NCI-H1436 (cell line): ENCODE data around the gene CERS6.
"Not testable (repeated sequence)": the region's sequence is repeated elsewhere in the genome, so short reads cannot be mapped to it uniquely, and the experiment has no call there.

ENCODE experiments used
- DNase-seq: peaks from one replicate; lab custom pipeline; 2025; lab: John Stamatoyannopoulos, UW

The CERS6 gene

DNA sequence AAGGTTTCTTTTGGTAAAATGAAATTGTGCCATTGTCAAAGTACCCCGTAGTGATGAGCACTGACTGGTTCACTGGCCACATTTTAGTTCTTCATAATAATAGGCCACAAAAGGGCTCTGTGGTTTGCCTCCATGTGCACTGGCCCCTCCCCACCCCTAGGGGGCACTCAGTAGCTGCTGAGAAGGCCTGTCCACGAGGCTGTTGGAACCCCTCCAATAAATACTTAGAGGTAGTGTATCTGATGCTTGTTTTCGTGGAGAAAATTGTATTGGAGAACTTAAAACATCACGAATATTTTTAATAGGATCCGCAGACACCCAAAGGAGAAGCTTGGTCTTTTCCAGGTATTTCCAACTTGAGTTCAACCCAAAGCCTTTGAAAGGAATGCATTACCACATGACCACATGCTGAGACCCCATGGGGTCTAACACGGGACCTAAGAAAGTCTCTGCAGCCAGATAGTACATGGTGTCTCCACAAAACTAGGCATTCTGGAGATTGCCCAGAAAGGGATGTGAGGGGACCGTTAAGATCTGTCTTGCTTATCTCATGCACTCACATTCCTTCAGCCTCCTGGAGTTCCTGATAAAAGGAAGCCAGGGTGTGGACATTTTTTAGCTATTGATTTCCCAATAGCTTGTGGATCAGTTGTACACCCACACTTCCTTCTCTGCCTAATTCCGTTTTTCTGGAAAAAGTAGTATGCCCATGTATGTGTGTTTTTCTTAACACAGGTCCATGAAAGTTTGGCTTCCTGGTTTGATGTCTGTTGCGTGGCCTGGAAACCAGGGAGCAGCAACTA is 317.8 kb downstream of the CERS6 start:
- DNase-seq = peak; percentile 48

DNA sequence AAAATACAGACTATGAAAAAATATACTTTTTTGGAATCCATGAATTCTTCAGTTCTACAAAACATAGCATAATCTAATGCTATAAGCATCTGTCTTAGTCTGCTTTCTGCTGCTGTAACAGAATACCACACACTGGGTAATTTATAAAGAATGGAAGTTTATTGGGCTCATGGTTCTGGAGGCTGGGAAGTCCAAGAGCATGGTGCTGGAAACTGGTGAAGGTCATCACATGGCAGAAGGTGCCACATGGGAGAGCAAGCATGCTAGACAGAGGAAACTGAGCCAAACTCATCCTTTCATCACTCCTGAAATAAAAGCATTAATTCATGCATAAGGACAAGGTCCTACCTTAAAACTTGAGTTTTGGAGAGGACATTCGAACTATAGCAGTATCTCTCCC is 319.8 kb downstream of the CERS6 start:
- DNase-seq = no peak

DNA sequence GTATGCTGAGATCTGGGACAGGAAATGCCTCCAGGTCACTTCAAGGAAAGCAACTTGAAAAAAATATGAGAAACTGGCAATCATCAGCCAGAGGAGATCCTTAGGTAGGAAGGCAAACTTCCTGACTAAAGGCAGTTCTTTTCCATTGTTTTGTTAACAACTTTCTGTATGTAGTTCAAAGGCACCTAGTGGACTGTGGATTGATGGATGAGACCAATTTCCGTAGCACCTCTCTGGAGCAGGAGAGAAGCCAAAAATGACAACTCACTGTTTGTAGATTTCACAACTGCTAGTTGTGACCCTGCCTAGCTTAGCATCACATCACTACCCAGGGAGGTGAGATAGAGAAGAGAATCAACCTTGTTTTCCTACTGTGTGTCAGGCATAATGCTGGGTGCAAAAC is 324.6 kb downstream of the CERS6 start:
- DNase-seq = no peak

- DNase-seq = no peak
These were observed 325.2 kb downstream of the CERS6 start for GRCh38 chr2:168781191-168781817.

DNA sequence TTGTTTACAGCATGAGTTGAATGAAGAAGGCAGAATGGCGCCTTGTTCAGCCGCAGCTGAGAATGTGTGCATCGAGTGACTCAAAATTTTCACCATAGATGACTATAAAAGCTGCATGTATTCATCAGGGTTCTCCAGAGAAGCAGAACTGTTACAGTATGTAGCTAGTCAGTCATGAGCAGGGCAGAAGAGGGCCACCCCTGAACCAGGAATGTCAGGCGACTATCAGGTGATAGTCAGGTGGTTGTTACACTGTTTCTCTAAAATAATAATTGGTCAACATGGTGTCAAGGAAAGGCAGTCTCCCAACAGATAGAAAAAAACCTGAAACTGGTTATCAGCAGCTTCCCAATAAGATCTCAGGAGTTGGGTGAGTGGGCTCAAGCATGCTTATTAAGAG is 326.2 kb downstream of the CERS6 start:
- DNase-seq = no peak

- no peak for DNase-seq
These were observed 328.9 kb downstream of the CERS6 start for GRCh38 chr2:168784993-168785392.

GRCh38 chr2:168787098-168787781 is 331.2 kb downstream of the CERS6 start:
- DNase-seq = no peak

GRCh38 chr2:168787782-168788376 is 331.8 kb downstream of the CERS6 start:
- DNase-seq = no peak

DNA sequence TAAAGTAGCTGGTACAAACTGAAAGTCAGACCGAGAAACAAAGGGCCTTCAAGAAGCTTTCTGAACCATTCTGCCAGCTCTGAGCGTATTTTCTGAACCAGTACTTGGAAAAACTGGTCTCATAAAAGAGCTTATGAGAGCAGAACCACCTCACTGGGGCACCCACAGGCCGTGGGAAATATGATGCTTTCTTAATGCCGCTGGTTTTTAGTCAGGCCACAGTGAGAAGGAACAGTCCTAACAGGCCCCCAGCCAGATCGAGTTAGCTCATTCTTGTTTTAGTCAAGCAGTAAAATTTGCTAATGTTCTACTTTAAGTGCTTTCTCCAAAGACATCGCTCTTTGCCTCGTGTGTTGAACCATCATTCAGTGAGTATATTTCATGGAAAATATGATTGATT is 333.7 kb downstream of the CERS6 start:
- DNase-seq = no peak

GRCh38 chr2:168790226-168790902 is 334.3 kb downstream of the CERS6 start:
- DNase-seq = no peak

DNA sequence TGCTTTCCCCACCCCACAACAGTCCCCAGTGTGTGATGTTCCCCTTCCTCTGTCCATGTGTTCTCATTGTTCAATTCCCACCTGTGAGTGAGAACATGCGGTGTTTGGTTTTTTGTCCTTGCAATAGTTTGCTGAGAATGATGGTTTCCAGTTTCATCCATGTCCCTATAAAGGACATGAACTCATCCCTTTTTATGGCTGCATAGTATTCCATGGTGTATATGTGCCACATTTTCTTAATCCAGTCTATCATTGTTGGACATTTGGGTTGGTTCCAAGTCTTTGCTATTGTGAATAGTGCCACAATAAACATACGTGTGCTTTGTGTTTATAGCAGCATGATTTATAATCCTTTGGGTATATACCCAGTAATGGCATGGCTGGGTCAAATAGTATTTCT is 335.1 kb downstream of the CERS6 start:
- not testable (repeated sequence) for DNase-seq

- no peak for DNase-seq
These were observed 337.5 kb downstream of the CERS6 start for GRCh38 chr2:168793596-168793995.

- DNase-seq = no peak
These were observed 338.9 kb downstream of the CERS6 start for GRCh38 chr2:168794968-168795367.

DNA sequence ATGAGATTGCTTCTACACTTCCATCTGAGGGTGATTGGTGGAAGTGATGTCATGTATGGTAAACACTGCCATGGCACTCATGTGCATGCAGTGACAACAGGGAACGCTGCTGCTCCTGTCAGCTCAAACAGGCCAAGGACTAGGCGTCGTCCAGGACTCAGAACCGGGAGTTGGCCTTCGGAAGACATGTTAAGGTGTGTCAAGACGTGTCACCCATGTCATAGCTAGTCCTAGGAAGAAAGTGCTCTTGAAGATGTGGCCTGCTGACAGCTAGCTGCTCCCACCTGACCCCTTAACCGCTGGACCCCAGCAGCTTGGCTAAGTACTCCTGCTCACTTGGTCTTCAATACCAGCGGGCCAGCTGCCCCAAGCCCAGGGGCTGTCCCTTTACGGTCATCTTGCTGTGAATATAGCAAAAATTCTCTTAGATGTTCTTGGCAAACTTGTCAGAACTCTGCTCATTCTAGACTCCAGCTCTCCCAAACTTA is 340.1 kb downstream of the CERS6 start:
- DNase-seq = no peak

DNA sequence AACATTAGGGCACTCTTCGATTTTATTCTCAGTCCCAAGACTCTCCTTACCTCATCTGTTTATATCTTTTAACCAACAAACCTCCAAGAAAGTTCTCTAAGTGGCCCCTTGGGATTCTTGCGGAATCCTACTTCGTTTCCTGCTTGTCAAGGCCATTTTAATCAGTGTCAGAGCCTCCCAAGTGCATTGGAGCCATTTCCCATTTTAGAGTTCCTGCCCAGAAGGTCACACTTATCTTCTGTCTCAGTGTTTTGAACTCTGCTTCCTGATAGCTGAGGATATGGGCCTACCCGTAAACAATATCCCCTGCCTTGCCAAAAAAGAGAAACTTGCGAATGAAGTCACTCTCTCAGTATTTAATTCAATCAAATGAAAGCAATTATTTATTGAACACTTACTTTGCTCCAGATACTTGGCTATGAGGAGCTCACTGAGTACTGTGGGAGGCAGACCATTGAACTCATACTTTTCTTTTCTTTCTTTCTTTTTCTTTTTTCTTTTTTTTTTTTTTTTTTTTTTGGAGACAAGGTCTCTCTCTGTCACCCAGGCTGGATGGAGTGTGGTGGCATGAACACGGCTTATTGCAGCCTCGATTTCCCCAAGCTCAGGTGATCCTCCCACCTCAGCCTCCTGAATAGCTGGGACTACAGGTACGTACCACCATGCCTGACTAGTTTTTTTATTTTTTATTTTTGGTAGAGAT is 340.7 kb downstream of the CERS6 start:
- DNase-seq = no peak

- DNase-seq = no peak
These were observed 341.2 kb downstream of the CERS6 start for GRCh38 chr2:168797286-168797655.

- DNase-seq = no peak
These were observed 342.2 kb downstream of the CERS6 start for GRCh38 chr2:168798076-168798887.

DNA sequence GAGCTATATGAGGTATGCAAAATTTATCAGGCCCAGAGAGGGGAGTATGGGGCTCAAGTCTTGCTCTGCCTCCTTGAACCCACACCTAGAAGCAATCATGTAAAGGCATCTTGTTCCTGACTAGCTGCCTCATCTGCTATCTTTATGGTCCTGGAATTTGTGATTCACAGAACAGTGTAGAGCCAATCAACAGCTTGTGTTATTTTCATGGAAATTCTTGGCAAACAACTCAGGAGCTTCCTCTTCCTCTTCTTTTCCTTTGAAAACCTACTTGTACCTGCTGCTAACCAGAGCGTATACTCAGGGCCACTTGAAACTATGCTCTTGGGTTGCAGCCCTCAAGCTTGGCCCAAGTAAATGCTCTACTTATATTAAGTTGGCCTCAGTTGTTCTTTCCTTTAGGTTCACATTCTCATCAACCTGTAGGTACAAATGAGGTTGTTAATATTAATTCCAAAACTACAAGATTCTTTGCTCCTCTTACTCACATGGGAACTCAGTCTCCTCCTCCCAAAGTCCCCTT is 342.9 kb downstream of the CERS6 start:
- DNase-seq = no peak

GRCh38 chr2:168801471-168801870 is 345.4 kb downstream of the CERS6 start:
- DNase-seq = no peak
